HG02678 (cell line): ENCODE results near the gene SCN8A.

Experiments used
- ATAC-seq: cut with Tn5 transposase; IDR thresholded peaks from one replicate; pipeline ENCODE4 v1.9.1; 2021; ENCODE audit warnings: mild to moderate bottlenecking, moderate library complexity; ENCODE audit not compliant: unreplicated experiment

Gene SCN8A

DNA sequence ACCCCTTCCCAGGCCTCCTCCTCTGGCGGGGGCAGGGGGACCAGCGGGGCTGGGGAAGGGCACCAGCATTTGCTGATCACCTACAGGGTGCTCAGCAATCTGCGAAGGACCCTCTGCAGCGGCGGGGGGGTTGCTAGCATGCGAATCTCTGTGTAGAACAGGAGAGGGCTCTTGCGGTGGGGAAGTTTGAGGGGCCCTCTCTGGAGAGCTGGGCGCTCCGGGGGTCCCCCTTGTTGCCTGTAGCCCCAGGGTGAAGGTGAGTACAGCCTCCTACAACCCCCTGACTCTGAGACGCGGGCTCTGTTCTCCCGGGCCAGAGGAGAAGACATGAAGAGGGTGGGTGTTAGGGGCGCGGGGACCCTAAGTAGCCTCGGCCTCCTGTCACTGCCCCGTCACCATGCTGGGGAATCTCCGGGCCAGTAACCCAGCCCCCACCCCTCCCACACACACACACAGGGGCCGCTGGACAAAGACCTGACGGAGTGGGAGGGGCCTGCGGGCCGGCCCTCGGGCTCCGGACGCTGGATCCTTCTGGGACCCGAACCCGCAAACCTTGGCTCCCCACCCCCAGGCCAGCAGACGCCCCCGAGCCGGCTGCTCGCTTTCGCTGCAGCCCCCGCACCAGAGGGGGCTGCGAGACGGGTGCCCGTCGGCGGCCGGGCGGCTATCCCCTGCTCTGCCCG lies 256.8 kb downstream of the SCN8A start:
- no peak for ATAC-seq

DNA sequence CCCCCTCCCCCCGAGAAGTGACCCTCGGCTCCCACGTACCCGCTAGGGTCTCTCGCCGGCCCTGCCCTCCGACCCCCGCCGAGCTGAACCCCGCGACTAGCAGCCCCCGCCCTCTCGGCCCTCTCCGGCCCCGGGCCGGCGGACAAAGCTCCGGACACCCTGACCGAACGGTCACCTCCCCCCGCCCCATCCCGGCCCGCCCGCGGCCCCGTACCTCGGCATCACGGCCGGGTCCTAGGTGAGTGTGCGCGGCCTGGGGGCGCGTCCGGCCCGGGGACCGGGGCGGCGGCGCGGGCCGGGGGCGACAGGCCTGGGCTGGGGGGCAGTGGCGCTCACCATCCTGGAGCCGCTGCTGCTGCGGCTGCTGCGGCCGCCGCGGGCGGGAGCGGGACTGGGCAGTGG lies 257.3 kb downstream of the SCN8A start, which contains the start of gene FIGNL2:
TSS of gene FIGNL2 (minus strand) at position 393 of the 402 bp plus-strand sequence. CDS start 26,305 bp downstream, outside the sequence.
- ATAC-seq: no peak

DNA sequence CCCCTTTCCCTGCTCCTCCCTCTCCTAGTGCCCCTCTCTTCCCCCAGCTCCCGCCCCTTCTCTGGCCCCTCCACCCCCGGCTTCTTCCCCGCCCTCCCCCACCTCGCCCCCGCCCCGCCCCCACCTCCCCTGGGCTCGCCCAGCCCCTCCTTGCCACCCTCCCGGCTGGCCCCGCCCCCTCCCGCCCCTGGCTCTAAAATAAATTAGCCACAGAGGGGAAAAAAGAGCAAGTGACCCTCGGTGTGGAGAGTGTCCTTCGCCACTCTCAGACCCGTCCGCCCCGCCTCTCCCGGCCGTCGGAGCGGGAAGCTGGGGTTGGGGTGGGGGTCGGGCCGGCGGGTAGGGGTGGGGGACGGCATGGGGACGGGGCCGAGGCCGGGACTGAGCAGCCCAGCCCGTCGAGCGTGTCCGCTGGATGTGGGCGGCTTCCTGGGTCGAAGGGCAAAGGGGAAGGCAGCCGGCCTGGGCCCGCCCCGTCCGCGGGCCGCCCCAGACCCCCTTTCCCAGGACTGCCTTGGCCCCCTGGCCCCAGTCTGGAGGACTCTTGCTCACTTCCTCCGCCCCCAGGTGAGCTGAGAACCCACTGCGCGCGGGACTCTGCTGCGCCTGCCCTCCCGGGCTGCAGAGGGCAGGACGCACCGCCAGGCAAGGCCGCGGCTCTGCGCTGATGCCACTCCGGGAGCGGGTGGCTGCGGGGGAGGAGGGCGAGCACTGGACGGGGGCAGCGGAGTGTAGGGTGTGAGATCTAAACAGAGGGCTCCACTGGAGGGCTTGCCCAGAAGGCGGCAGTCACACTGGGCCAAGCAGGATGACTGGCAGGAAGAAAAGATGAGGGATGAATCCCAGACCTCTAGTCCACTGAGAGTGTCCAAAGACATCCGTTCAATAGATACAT lies 258.1 kb downstream of the SCN8A start:
- ATAC-seq: no peak

DNA sequence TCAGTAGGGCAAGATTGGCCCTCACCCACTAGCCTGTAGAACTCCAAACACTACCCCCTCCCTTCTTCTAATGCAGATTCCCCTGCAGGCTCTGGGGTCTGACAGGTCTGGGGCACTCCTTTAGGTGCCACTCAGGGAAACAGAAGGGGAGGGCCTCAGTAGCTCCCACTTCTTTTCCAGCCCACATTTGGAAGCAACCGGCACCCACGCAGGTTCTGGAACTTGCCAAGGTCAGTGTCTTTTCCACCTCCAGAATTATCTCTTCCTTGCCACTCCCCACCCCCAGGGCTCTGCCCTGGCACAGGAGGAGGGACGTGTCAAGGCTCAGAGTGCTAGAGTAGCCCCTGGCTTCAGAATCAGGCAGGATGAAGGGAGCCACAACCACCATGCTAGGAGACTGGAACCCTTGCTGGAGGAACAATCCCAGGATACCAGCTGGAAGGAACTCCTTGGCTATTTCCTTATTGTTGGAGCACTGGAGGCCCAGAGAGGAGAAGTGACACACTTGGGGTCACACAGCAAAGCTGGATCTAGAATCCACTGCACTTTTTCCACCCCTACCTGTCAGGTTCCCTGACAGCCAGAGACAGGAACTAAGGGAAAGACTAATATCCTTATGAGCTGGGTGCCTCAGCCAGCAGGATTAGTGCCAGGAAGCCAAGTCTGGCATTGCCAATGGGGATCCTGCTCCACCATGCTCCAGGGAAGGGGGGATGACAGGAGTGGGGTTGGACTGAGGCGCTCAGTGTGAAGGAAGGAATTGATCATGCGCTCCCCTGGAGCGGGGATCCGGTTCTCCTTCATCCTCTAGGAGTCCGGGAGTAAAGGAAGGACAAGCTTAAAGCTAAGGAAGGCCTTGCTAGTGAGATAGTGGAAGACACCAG lies 259.3 kb downstream of the SCN8A start:
- ATAC-seq: no peak

DNA sequence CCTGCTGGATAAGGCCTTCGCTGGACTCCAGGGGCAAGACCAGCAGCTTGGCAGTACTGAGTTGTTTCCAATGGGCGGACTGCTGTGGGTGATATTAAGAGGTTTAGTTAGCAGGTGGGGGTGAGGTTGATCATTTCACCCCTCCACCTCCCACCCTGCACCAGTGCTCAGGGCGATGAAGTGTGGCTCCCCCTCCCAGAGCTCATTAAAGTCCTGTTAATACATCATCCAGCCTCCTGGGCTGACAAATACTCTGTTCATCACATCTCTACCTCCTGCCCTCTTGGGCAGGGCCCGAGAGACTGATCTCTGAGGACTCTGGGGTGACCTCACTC lies 259.9 kb downstream of the SCN8A start:
- ATAC-seq: no peak

- no peak for ATAC-seq
Measured at GRCh38 chr12:51851413-51852124, 260.5 kb downstream of the SCN8A start.

DNA sequence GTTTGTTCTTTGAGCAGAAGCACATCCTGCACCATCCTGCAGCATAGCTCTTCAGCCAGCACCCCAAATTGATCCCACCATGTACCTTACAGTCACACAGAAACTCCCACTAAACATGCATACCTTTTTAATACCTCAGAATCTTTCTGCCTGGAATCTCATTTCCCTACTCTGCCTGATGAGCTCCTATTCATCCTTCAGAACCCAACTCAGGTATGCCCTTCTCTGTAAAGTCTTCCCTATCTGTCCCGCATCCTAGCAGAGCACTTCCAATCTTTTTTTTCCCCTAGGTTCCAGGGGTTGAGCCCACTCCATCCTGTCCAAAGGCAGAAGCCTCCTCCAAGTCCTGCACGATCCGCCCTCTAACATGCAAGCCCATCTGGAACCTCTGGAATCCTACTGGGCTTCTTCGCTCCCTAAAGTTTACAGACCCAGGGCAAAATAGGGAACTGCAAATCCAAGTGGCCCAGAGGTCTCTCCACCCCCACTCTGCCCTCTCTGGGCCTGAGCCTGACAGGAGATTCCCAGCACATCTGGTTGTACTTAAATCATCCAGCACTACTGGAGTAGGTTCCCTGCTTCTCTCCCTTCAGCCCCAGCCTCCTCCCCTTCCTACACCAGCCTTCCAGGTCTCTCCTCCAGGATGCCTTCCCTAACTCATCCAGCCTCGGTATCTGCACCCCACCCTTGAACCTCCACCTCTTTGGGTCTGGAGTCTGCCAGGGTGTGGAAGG lies 261.5 kb downstream of the SCN8A start:
- no peak for ATAC-seq

- ATAC-seq: no peak
Measured at GRCh38 chr12:51855586-51856428, 264.8 kb downstream of the SCN8A start.

DNA sequence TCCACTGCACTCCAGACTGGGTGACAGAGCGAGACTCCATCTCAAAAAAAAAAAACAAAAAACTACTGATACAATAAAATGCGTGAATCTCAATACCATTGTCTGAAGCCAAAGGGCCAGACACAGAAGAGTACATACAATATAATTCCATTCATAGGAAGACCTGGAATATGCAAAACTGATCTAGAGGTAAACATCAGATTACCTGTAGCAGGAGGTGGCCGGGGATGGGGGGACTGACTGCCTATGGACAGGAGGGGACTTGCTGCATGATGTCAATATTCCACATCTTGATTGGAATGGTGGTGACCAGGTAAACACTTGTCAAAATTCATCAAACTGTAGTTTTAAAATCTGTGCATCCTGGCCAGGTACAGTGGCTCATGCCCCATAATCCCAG lies 270.0 kb downstream of the SCN8A start:
- no peak for ATAC-seq
